GM10266 (cell line): Measurements from ENCODE around the gene B4GALT1.

ENCODE experiments used
- DNase-seq: peaks from one replicate; pipeline ENCODE4 v3.0.0; 2012; ENCODE audit errors: extremely low spot score
- CTCF ChIP-seq: IDR thresholded peaks from 2 replicates; pipeline ENCODE4 v1.5.1; 2012; ENCODE audit warnings: mild to moderate bottlenecking, low read depth; ENCODE audit not compliant: control insufficient read depth, insufficient read depth; ENCODE audit errors: missing control alignments

Gene B4GALT1

GRCh38 chr9:33188711-33189110, 21.6 kb upstream of the B4GALT1 start:
- no peak for DNase-seq
- TF ChIP-seq CTCF = no peak

- no peak for TF ChIP-seq CTCF
- no peak for DNase-seq
Measured at GRCh38 chr9:33187519-33188218, 20.5 kb upstream of the B4GALT1 start.

- no peak for DNase-seq
- no peak for TF ChIP-seq CTCF
Measured at GRCh38 chr9:33186457-33187168, 19.5 kb upstream of the B4GALT1 start.

- DNase-seq = no peak
- no peak for TF ChIP-seq CTCF
Measured at GRCh38 chr9:33185858-33186257, 18.7 kb upstream of the B4GALT1 start.

GRCh38 chr9:33185406-33185805, 18.3 kb upstream of the B4GALT1 start:
- DNase-seq = no peak
- no peak for TF ChIP-seq CTCF

- no peak for TF ChIP-seq CTCF
- no peak for DNase-seq
Measured at GRCh38 chr9:33184963-33185362, 17.8 kb upstream of the B4GALT1 start.

GRCh38 chr9:33182519-33182918, 15.4 kb upstream of the B4GALT1 start:
- DNase-seq = no peak
- no peak for TF ChIP-seq CTCF
